ENCODE results near the gene SPDYE4. TPM values are rescaled to one million over a fixed set of nuclear protein-coding genes. Genes with fewer than 3 reads are reported as not detected.

SPDYE4 gene
- total RNA-seq, 2 donors from 2014 or later, result not detected

- Mint-ChIP-seq H3K9me3 (peaks cover 0 to 5% of the 10 kb centered on the region in 2 donors), H3K27ac (no peak overlapping the region), H3K36me3 (peaks cover 0 to 8% of the 10 kb centered on the region in 2 donors)
- ATAC-seq (peak; percentile 77 to 97), DNase-seq (ENCODE audit: low spot score in 2 of 2) (no peak)
Measured at GRCh38 chr17:8791910-8792270, 33.5 kb upstream of the SPDYE4 start.

GRCh38 chr17:8791248-8791909, 33.0 kb upstream of the SPDYE4 start:
- Mint-ChIP-seq H3K27ac (no peak overlapping the region), H3K9me3 (peaks cover 0 to 5% of the 10 kb centered on the region in 2 donors), H3K36me3 (peaks cover 0 to 8% of the 10 kb centered on the region in 2 donors)
- ATAC-seq (no peak), DNase-seq (ENCODE audit: low spot score in 2 of 2) (no peak)

GRCh38 chr17:8789743-8790142, 31.4 kb upstream of the SPDYE4 start:
- DNase-seq (ENCODE audit: low spot score in 2 of 2), result no peak
- H3K27ac Mint-ChIP-seq, result no peak overlapping the region
- ATAC-seq, result no peak
- H3K36me3 Mint-ChIP-seq, result peaks cover 0 to 8% of the 10 kb centered on the region in 2 donors
- H3K9me3 Mint-ChIP-seq, result peaks cover 0 to 5% of the 10 kb centered on the region in 2 donors

- Mint-ChIP-seq H3K9me3 (peaks cover 0 to 5% of the 10 kb centered on the region in 2 donors), H3K27ac (no peak overlapping the region)
- no peak for ATAC-seq
Measured at GRCh38 chr17:8788998-8789397, 30.7 kb upstream of the SPDYE4 start.

GRCh38 chr17:8785547-8786413, 27.4 kb upstream of the SPDYE4 start:
- peak in 1 of 2 donors; percentile 73 for DNase-seq (ENCODE audit: low spot score in 2 of 2)
- ATAC-seq, result peak; percentile 59 to 64
- Mint-ChIP-seq H3K36me3 (no peaks in the 10 kb centered on the region), H3K9me3 (no peaks in the 10 kb centered on the region), H3K27ac (no peak overlapping the region)

More at GRCh38 chr17:8788998-8789397, 30.7 kb upstream of the SPDYE4 start:
- H3K36me3 Mint-ChIP-seq, result peaks cover 0 to 8% of the 10 kb centered on the region in 2 donors
- no peak for DNase-seq (ENCODE audit: low spot score in 2 of 2)

- Mint-ChIP-seq H3K9me3 (no peaks in the 10 kb centered on the region), H3K36me3 (no peaks in the 10 kb centered on the region), H3K27ac (no peak overlapping the region)
- DNase-seq (ENCODE audit: low spot score in 2 of 2), result no peak
- no peak for ATAC-seq
Measured at GRCh38 chr17:8782176-8782575, 23.8 kb upstream of the SPDYE4 start.

- Mint-ChIP-seq H3K36me3 (no peaks in the 10 kb centered on the region), H3K27ac (no peak overlapping the region), H3K9me3 (no peaks in the 10 kb centered on the region)
- no peak for DNase-seq (ENCODE audit: low spot score in 2 of 2)
- no peak for ATAC-seq
Measured at GRCh38 chr17:8781776-8782175, 23.4 kb upstream of the SPDYE4 start.

- no peak overlapping the region for H3K27ac Mint-ChIP-seq
- H3K36me3 Mint-ChIP-seq, result peaks cover 6 to 7% of the 10 kb centered on the region in 2 donors
Measured at GRCh38 chr17:8776881-8777280, 18.5 kb upstream of the SPDYE4 start.

GRCh38 chr17:8776248-8776647, 17.9 kb upstream of the SPDYE4 start:
- H3K36me3 Mint-ChIP-seq, result peaks cover 6 to 7% of the 10 kb centered on the region in 2 donors
- H3K9me3 Mint-ChIP-seq, result peaks cover 0 to 5% of the 10 kb centered on the region in 2 donors
- DNase-seq (ENCODE audit: low spot score in 2 of 2), result no peak
- H3K27ac Mint-ChIP-seq, result no peak overlapping the region
- no peak for ATAC-seq

More at GRCh38 chr17:8776881-8777280, 18.5 kb upstream of the SPDYE4 start:
- no peak for DNase-seq (ENCODE audit: low spot score in 2 of 2)
- H3K9me3 Mint-ChIP-seq, result peaks cover 0 to 5% of the 10 kb centered on the region in 2 donors
- no peak for ATAC-seq

GRCh38 chr17:8766731-8767130, 8.4 kb upstream of the SPDYE4 start:
- ATAC-seq (no peak), DNase-seq (ENCODE audit: low spot score in 2 of 2) (no peak)
- Mint-ChIP-seq H3K9me3 (peaks cover 0 to 7% of the 10 kb centered on the region in 2 donors), H3K36me3 (no peaks in the 10 kb centered on the region), H3K27ac (no peak overlapping the region)

- no peak for DNase-seq (ENCODE audit: low spot score in 2 of 2)
- H3K9me3 Mint-ChIP-seq, result peaks cover 0 to 8% of the 10 kb centered on the region in 2 donors
- H3K27ac Mint-ChIP-seq, result no peak overlapping the region
- H3K36me3 Mint-ChIP-seq, result no peaks in the 10 kb centered on the region
- ATAC-seq, result no peak
Measured at GRCh38 chr17:8762012-8762411, 3.7 kb upstream of the SPDYE4 start.

- Mint-ChIP-seq H3K36me3 (no peaks in the 10 kb centered on the region), H3K27ac (no peak overlapping the region)
- no peak for ATAC-seq
Measured at GRCh38 chr17:8757189-8757588, 1.2 kb downstream of the SPDYE4 start.

GRCh38 chr17:8755590-8756255, 2.6 kb downstream of the SPDYE4 start:
- no peaks in the 10 kb centered on the region for H3K9me3 Mint-ChIP-seq
- H3K36me3 Mint-ChIP-seq, result no peaks in the 10 kb centered on the region
- H3K27ac Mint-ChIP-seq, result peak overlapping the region in 1 of 2 donors; percentile 80
- DNase-seq (ENCODE audit: low spot score in 2 of 2) (no peak), ATAC-seq (no peak)

More at GRCh38 chr17:8757189-8757588, 1.2 kb downstream of the SPDYE4 start:
- no peak for DNase-seq (ENCODE audit: low spot score in 2 of 2)
- H3K9me3 Mint-ChIP-seq, result peaks cover 0 to 6% of the 10 kb centered on the region in 2 donors

- Mint-ChIP-seq H3K9me3 (no peaks in the 10 kb centered on the region), H3K27ac (no peak overlapping the region), H3K36me3 (no peaks in the 10 kb centered on the region)
- ATAC-seq (no peak), DNase-seq (ENCODE audit: low spot score in 2 of 2) (no peak)
Measured at GRCh38 chr17:8754890-8755289, 3.5 kb downstream of the SPDYE4 start.

GRCh38 chr17:8753976-8754440, 4.3 kb downstream of the SPDYE4 start:
- Mint-ChIP-seq H3K27ac (no peak overlapping the region), H3K9me3 (no peaks in the 10 kb centered on the region), H3K36me3 (no peaks in the 10 kb centered on the region)
- DNase-seq (ENCODE audit: low spot score in 2 of 2) (no peak), ATAC-seq (no peak)

- DNase-seq (ENCODE audit: low spot score in 2 of 2) (no peak), ATAC-seq (no peak)
- Mint-ChIP-seq H3K9me3 (no peaks in the 10 kb centered on the region), H3K36me3 (no peaks in the 10 kb centered on the region), H3K27ac (no peak overlapping the region)
Measured at GRCh38 chr17:8753136-8753975, 5.0 kb downstream of the SPDYE4 start.
